Right lobe of liver (tissue), 6 donors: ENCODE data around the gene ATAD3C. TPM values are rescaled to one million over a fixed set of nuclear protein-coding genes. Genes with fewer than 3 reads are reported as not detected.

Experiments used
- ATAC-seq, 4 donors: fragments of 200-7000 bp; cut with Tn5 transposase; one replicate each; pipeline ENCODE4 v1.9.1; 2020; ENCODE audit warnings: mild to moderate bottlenecking in 4 of 4, moderate library complexity in 4 of 4
- DNase-seq, 3 donors: peaks; one replicate each; pipeline ENCODE4 v3.0.0-alpha.2; 2020
- H3K27ac ChIP-seq, 3 donors: fragments of 200-600 bp; one replicate each; pipeline ENCODE4 v1.8.0; 2022
- H3K27me3 ChIP-seq, 2 donors: fragments of 200-600 bp; one replicate each; pipeline ENCODE4 v1.8.0; 2022
- H3K36me3 ChIP-seq, 4 donors: fragments of 200-600 bp; sonication (generic) in 1 of 4; one replicate each; pipeline versions ENCODE4 v1.5.1 to v1.8.0; 2017 to 2022; ENCODE audit warnings: control low read depth in 1 of 4
- H3K4me1 ChIP-seq, 4 donors: fragments of 200-600 bp; sonication (generic) in 1 of 4; one replicate each; pipeline versions ENCODE4 v1.5.1 to v1.8.0; 2017 to 2022; ENCODE audit warnings: control low read depth in 1 of 4
- H3K4me3 ChIP-seq, 3 donors: fragments of 200-600 bp; one replicate each; pipeline ENCODE4 v1.8.0; 2022
- H3K9me3 ChIP-seq, 4 donors: fragments of 200-600 bp; sonication (generic) in 1 of 4; one replicate each; pipeline versions ENCODE4 v1.5.1 to v1.8.0; 2017 to 2022; ENCODE audit warnings: control low read depth in 1 of 4
- CTCF ChIP-seq, 4 donors: fragments of 200-600 bp in 3 of 4; fragments of 450-650 bp in 1 of 4; IDR thresholded peaks; one replicate each; pipeline versions ENCODE4 v1.5.1 to v1.8.0; 2016 to 2022; ENCODE audit warnings: antibody characterized with exemption in 4 of 4, mild to moderate bottlenecking in 2 of 4
- POLR2A ChIP-seq: fragments of 450-650 bp; IDR thresholded peaks from one replicate; pipeline ENCODE4 v1.6.1; 2017; ENCODE audit warnings: antibody characterized with exemption, mild to moderate bottlenecking
- whole genome bisulfite sequencing: methylation state at CpG from one replicate; pipeline ENCODE4 v1.1.6; 2018; ENCODE audit warnings: low coverage, low lambda C conversion rate; ENCODE audit not compliant: insufficient coverage; ENCODE audit errors: missing lambda C conversion rate; 5-methylcytosine and 5-hydroxymethylcytosine counted together
- intact Hi-C, 2 donors: fragments of 100-400 bp; cut with DNase I; formaldehyde crosslinking; loops; one replicate each; pipeline versions ENCODE4 v1.11.2 to v1.14.1; 2022
- total RNA-seq, 6 experiments: library from RNA; depleted of rRNA in 2 of 6; stranded (reverse); fragments of >200 nt in 2 of 6; fragmentation: NEBNext Ultra II Directional in 3 of 6; extraction: Animal tissue kit (Norgen Biotek cat#: 25700) in 3 of 6; gene quantifications; one replicate each; pipeline versions ENCODE4 v1.1.0 to v1.2.4, GENCODE V29; 2016 to 2023
- donor health status: DM: no; HTN: yes; CAD: no.
- donor health status: DM: no; HTN: no; CAD: no.
- donor health status: DM: no; HTN: no; CAD: no.
- donor health status: DM: no; HTN: yes; CAD: no.
- donor health status: DM: no; HTN: yes; CAD: no.

Gene ATAD3C
- total RNA-seq, 6 experiments from 2014 or later, result 0.74 to 3.1 (median 1.9) TPM

- H3K4me1 ChIP-seq, result peaks cover 0 to 55% (median 23%) of the 10 kb centered on the region in 4 donors
Measured at GRCh38 chr1:1438531-1439381, 10.7 kb upstream of the ATAD3C start.

GRCh38 chr1:1439546-1440261 lies 9.8 kb upstream of the ATAD3C start:
- no peaks in the 10 kb centered on the region for H3K9me3 ChIP-seq
- no peaks in the 10 kb centered on the region for H3K36me3 ChIP-seq
- no peaks in the 10 kb centered on the region for H3K27me3 ChIP-seq
- 87% methylated on average over 10 of the region's 82 CpGs for WGBS
- ATAC-seq, result no peak
- H3K4me3 ChIP-seq, result no peak overlapping the region
- peaks cover 0 to 46% (median 18%) of the 10 kb centered on the region in 4 donors for H3K4me1 ChIP-seq
- peak in 1 of 3 donors; percentile 41 for DNase-seq
- intact Hi-C loops, result loop anchor here in 1 of 2 donors (5.0 kb wide), 1 partner anchor 32 kb away; the partner anchor contains the start of gene MRPL20
- H3K27ac ChIP-seq, result no peak overlapping the region
- TF ChIP-seq CTCF (IDR thresholded peaks at IDR 0.05) (no peak), POLR2A (no peak)

More at GRCh38 chr1:1438531-1439381, 10.7 kb upstream of the ATAD3C start:
- H3K27me3 ChIP-seq, result no peaks in the 10 kb centered on the region
- H3K9me3 ChIP-seq, result no peaks in the 10 kb centered on the region
- WGBS, result 73% methylated on average over 3 of the region's 45 CpGs
- H3K4me3 ChIP-seq, result peak overlapping the region; percentile 28 to 54 (median 38)
- no peaks in the 10 kb centered on the region for H3K36me3 ChIP-seq
- ATAC-seq (peak in 3 of 4 donors; percentile 13 to 44 (median 30)), DNase-seq (peak in 1 of 3 donors; percentile 70)
- TF ChIP-seq CTCF (IDR thresholded peaks at IDR 0.05) (no peak), POLR2A (no peak)
- H3K27ac ChIP-seq, result peak overlapping the region in 2 of 3 donors; percentile 23 to 65
- intact Hi-C loops, result no loop called here

- H3K4me1 ChIP-seq, result peaks cover 0 to 39% (median 14%) of the 10 kb centered on the region in 4 donors
- no peaks in the 10 kb centered on the region for H3K36me3 ChIP-seq
- 70% methylated on average over 7 of the region's 26 CpGs for WGBS
- no peak for TF ChIP-seq POLR2A
- no peak for TF ChIP-seq CTCF (IDR thresholded peaks at IDR 0.05)
- no peak overlapping the region for H3K4me3 ChIP-seq
- H3K27me3 ChIP-seq, result no peaks in the 10 kb centered on the region
- intact Hi-C loops, result loop anchor here in 1 of 2 donors (5.0 kb wide), 1 partner anchor 33 kb away; the partner anchor contains the start of gene MRPL20
- no peaks in the 10 kb centered on the region for H3K9me3 ChIP-seq
- ATAC-seq (no peak), DNase-seq (peak in 1 of 3 donors; percentile 48)
- H3K27ac ChIP-seq, result no peak overlapping the region
Measured at GRCh38 chr1:1440262-1441001, 9.1 kb upstream of the ATAD3C start.
